IMR-90 (cell line): ENCODE measurements around the gene ZBTB32.

Source experiments
- BHLHE40 ChIP-seq: fragments of 150-350 bp; IDR thresholded peaks from 2 replicates; pipeline ENCODE4 v1.6.1; 2016; ENCODE audit warnings: mild to moderate bottlenecking, low read depth, low read length
- CHD1 ChIP-seq: IDR thresholded peaks from 2 replicates; pipeline ENCODE4 v1.6.1; 2012; ENCODE audit warnings: low read depth, low read length, improper control_type of control experiment
- CTCF ChIP-seq: conservative IDR thresholded peaks from 2 replicates; pipeline ENCODE4 v1.5.1; 2012; ENCODE audit warnings: mild to moderate bottlenecking, low read depth, low read length, improper control_type of control experiment
- POLR2A ChIP-seq: IDR thresholded peaks from 2 replicates; pipeline ENCODE4 v1.6.1; 2012; ENCODE audit warnings: mild to moderate bottlenecking, low read depth, low read length
- SMC3 ChIP-seq: fragments of 150-350 bp; IDR thresholded peaks from 2 replicates; pipeline ENCODE4 v1.6.1; 2016; ENCODE audit warnings: low read depth, mild to moderate bottlenecking, antibody characterized with exemption, low read length, moderate library complexity

- TF ChIP-seq CTCF (no peak), BHLHE40 (no peak), POLR2A (no peak; the same call in 1 of the 2 replicates), CHD1 (no peak), SMC3 (no peak)
Measured at GRCh38 chr19:35754370-35755130, 50.2 kb downstream of the ZBTB32 start.
